A673 (cell line): ENCODE data around the gene SHISAL1. TPM values are rescaled to one million over a fixed set of nuclear protein-coding genes. Genes with fewer than 3 reads are reported as not detected.

Source experiments
- BruUV-seq: library from RNA; stranded (reverse); fragments of 400-500 nt; replicated peaks from 2 replicates; lab custom pipeline; 2021; lab: Mats Ljungman, UMichigan
- CTCF ChIA-PET: fragments of 300-600 bp; sonication (Branson Sonifier 250); formaldehyde crosslinking; loops from one replicate; lab custom pipeline; 2022; ENCODE audit warnings: antibody characterized with exemption; lab: Charles Lee
- POLR2A ChIA-PET: fragments of 300-600 bp; sonication (Branson Sonifier 250); formaldehyde crosslinking; loops from one replicate; lab custom pipeline; 2022; ENCODE audit warnings: antibody characterized with exemption; ENCODE audit not compliant: low non-redundant PET; lab: Charles Lee
- DNase-seq: peaks from one replicate; pipeline ENCODE4 v3.0.0-alpha.2; 2015; ENCODE audit warnings: low spot score
- H3K27ac ChIP-seq: fragments of 200-600 bp; sonication (generic); 2 replicates; pipeline ENCODE4 v1.5.1; 2016; ENCODE audit warnings: mixed run types, low read depth, mild to moderate bottlenecking, mixed read lengths, antibody characterized with exemption, low read length; ENCODE audit not compliant: poor library complexity, severe bottlenecking
- H3K27me3 ChIP-seq: fragments of 200-600 bp; sonication (generic); replicated peaks from 2 replicates; pipeline ENCODE4 v1.6.1; 2017; ENCODE audit warnings: mixed run types, low read depth, mild to moderate bottlenecking, mixed read lengths, antibody characterized with exemption, low read length; ENCODE audit not compliant: insufficient read depth, poor library complexity
- H3K36me3 ChIP-seq: fragments of 200-600 bp; sonication (generic); 2 replicates; pipeline ENCODE4 v1.6.1; 2016; ENCODE audit warnings: mixed run types, mild to moderate bottlenecking, mixed read lengths, antibody characterized with exemption, low read length; ENCODE audit not compliant: insufficient read depth, poor library complexity, severe bottlenecking
- H3K4me1 ChIP-seq: fragments of 200-600 bp; sonication (generic); 2 replicates; pipeline ENCODE4 v1.6.1; 2017; ENCODE audit warnings: mixed run types, mild to moderate bottlenecking, mixed read lengths, antibody characterized with exemption, low read length; ENCODE audit not compliant: insufficient read depth, poor library complexity, severe bottlenecking
- H3K4me3 ChIP-seq: fragments of 200-600 bp; sonication (generic); 2 replicates; pipeline ENCODE4 v1.5.1; 2016; ENCODE audit warnings: low read depth, mixed run types, mild to moderate bottlenecking, mixed read lengths, low read length; ENCODE audit not compliant: poor library complexity, severe bottlenecking
- H3K9me3 ChIP-seq: fragments of 200-600 bp; sonication (generic); 2 replicates; pipeline ENCODE4 v1.6.1; 2016; ENCODE audit warnings: mixed run types, low read depth, mild to moderate bottlenecking, mixed read lengths, antibody characterized with exemption, low read length; ENCODE audit not compliant: poor library complexity, severe bottlenecking
- CTCF ChIP-seq: fragments of 300-800, 200-600 bp; sonication (generic); conservative IDR thresholded peaks from 2 replicates; pipeline ENCODE4 v1.5.1; 2017; ENCODE audit warnings: low read depth, mild to moderate bottlenecking, antibody characterized with exemption, low read length, moderate library complexity, mixed read lengths
- EZH2 ChIP-seq: fragments of 200-600 bp; sonication (generic); IDR thresholded peaks from 2 replicates; pipeline ENCODE4 v1.6.1; 2017; ENCODE audit warnings: borderline replicate concordance, low read depth, mild to moderate bottlenecking, mixed read lengths, antibody characterized with exemption, low read length; ENCODE audit not compliant: poor library complexity, severe bottlenecking
- intact Hi-C: fragments of 100-400 bp; cut with micrococcal nuclease; formaldehyde crosslinking; loops from one replicate; pipeline ENCODE4 v1.10.0; 2022; ENCODE audit not compliant: unreplicated experiment
- total RNA-seq: library from RNA; stranded (reverse); gene quantifications from 2 replicates; pipeline ENCODE4 v1.2.3, GENCODE V29; 2021

Gene SHISAL1
- total RNA-seq, 1 experiment from 2014 or later: 1.8 TPM

- H3K9me3 ChIP-seq: no peaks in the 10 kb centered on the region
- POLR2A ChIA-PET: no interaction called here
- no peaks in the 10 kb centered on the region for H3K4me1 ChIP-seq
- H3K36me3 ChIP-seq: no peaks in the 10 kb centered on the region
- CTCF ChIA-PET: no interaction called here
- H3K4me3 ChIP-seq: no peak overlapping the region
- TF ChIP-seq EZH2: no peak
- TF ChIP-seq CTCF: no peak
- H3K27ac ChIP-seq: no peak overlapping the region
- H3K27me3 ChIP-seq: no peaks in the 10 kb centered on the region
- no peak for DNase-seq
- BruUV-seq: no TSS peak
- intact Hi-C loops: no loop called here
These were observed 106.5 kb downstream of the SHISAL1 start for GRCh38 chr22:44206330-44206645.

GRCh38 chr22:44205516-44206329 lies 107.0 kb downstream of the SHISAL1 start:
- Histone ChIP-seq H3K27ac (no peak overlapping the region), H3K9me3 (no peaks in the 10 kb centered on the region), H3K4me3 (no peak overlapping the region), H3K27me3 (no peaks in the 10 kb centered on the region), H3K4me1 (no peaks in the 10 kb centered on the region), H3K36me3 (no peaks in the 10 kb centered on the region)
- CTCF ChIA-PET: no interaction called here
- no TSS peak for BruUV-seq
- DNase-seq: no peak
- POLR2A ChIA-PET: no interaction called here
- intact Hi-C loops: no loop called here
- TF ChIP-seq CTCF: no peak
- TF ChIP-seq EZH2: no peak

GRCh38 chr22:44204739-44205515 lies 107.8 kb downstream of the SHISAL1 start:
- no peak for TF ChIP-seq EZH2
- intact Hi-C loops: no loop called here
- ChIA-PET CTCF (no interaction called here), POLR2A (no interaction called here)
- Histone ChIP-seq H3K4me1 (no peaks in the 10 kb centered on the region), H3K27me3 (no peaks in the 10 kb centered on the region), H3K9me3 (no peaks in the 10 kb centered on the region), H3K36me3 (no peaks in the 10 kb centered on the region), H3K4me3 (no peak overlapping the region), H3K27ac (no peak overlapping the region)
- no peak for DNase-seq
- BruUV-seq: no TSS peak
